GM13976 (cell line): ENCODE measurements around the gene AOC3.
"Not testable (repeated sequence)": the region's sequence is repeated elsewhere in the genome, so short reads cannot be mapped to it uniquely, and the experiment has no call there.

Experiments
- DNase-seq: peaks from one replicate; pipeline ENCODE4 v3.0.0; 2012; ENCODE audit warnings: low spot score
- CTCF ChIP-seq: IDR thresholded peaks from 2 replicates; pipeline ENCODE4 v1.5.1; 2012; ENCODE audit warnings: borderline replicate concordance, mild to moderate bottlenecking; ENCODE audit not compliant: insufficient read depth; ENCODE audit errors: extremely low read depth, missing control alignments, control extremely low read depth
- in situ Hi-C: fragments of 300-500 bp; cut with MboI; formaldehyde crosslinking; loops from one replicate; pipeline ENCODE4 v1.12.0; 2022; ENCODE audit warnings: low sequenced_read_pairs, mixed read lengths, inconsistent platforms; ENCODE audit not compliant: unreplicated experiment

Gene AOC3

GRCh38 chr17:42848093-42848492 lies 2.9 kb upstream of the AOC3 start:
- in situ Hi-C loops, result no loop called here
- no peak for DNase-seq
- no peak for TF ChIP-seq CTCF

- no peak for TF ChIP-seq CTCF
- DNase-seq, result no peak
- in situ Hi-C loops, result no loop called here
Measured at GRCh38 chr17:42849031-42849430, 2.0 kb upstream of the AOC3 start.

- TF ChIP-seq CTCF, result no peak
- no peak for DNase-seq
- in situ Hi-C loops, result no loop called here
Measured at GRCh38 chr17:42849451-42850181, 1.4 kb upstream of the AOC3 start.

- in situ Hi-C loops, DNase-seq: not testable (repeated sequence)
Measured at GRCh38 chr17:42851371-42852240, 607 bp downstream of the AOC3 start.

- in situ Hi-C loops, result no loop called here
- DNase-seq, result no peak
- no peak for TF ChIP-seq CTCF
Measured at GRCh38 chr17:42852351-42852750, 1.4 kb downstream of the AOC3 start.

- TF ChIP-seq CTCF, result no peak
- no peak for DNase-seq
- in situ Hi-C loops, result no loop called here
Measured at GRCh38 chr17:42853004-42853403, 2.0 kb downstream of the AOC3 start.

- in situ Hi-C loops, result no loop called here
- no peak for DNase-seq
- no peak for TF ChIP-seq CTCF
Measured at GRCh38 chr17:42853597-42853967, 2.6 kb downstream of the AOC3 start.
